Stimulated activated CD4-positive, alpha-beta T cell treated with anti-CD3 and anti-CD28 coated beads, Interleukin-12 subunit alpha, Interleukin-12 subunit beta, amount 100 ng/mL, for 48 hours (primary cell): Measurements from ENCODE around the gene PLD4.
"Not testable (repeated sequence)": the region's sequence is repeated elsewhere in the genome, so short reads cannot be mapped to it uniquely, and the experiment has no call there.

Experiments used
- DNase-seq, 3 donors: peaks; one replicate each; pipeline ENCODE4 v3.0.0-alpha.2; 2020; ENCODE audit warnings: low read depth in 2 of 3, low spot score in 1 of 3

Gene PLD4

GRCh38 chr14:104924421-104925213, at the start of gene PLD4:
Gene PLD4 (plus strand): TSS chr14:104924879. CDS start chr14:104927141, 2,262 bp downstream.
- DNase-seq: no peak

GRCh38 chr14:104875412-104875751, 49.3 kb upstream of the PLD4 start:
- no peak for DNase-seq

- DNase-seq: no peak
Measured at GRCh38 chr14:104875811-104876210, 48.9 kb upstream of the PLD4 start.

- DNase-seq: peak; percentile 8 to 42 (median 25)
Measured at GRCh38 chr14:104876251-104876699, 48.4 kb upstream of the PLD4 start.

- no peak for DNase-seq
Measured at GRCh38 chr14:104877066-104877805, 47.4 kb upstream of the PLD4 start.

GRCh38 chr14:104877806-104878550, 46.7 kb upstream of the PLD4 start:
- DNase-seq: no peak

- DNase-seq: no peak
Measured at GRCh38 chr14:104878582-104878981, 46.1 kb upstream of the PLD4 start.

- DNase-seq: no peak
Measured at GRCh38 chr14:104879201-104879982, 45.3 kb upstream of the PLD4 start.

GRCh38 chr14:104879983-104880565, 44.6 kb upstream of the PLD4 start:
- no peak for DNase-seq

GRCh38 chr14:104880584-104881210, 44.0 kb upstream of the PLD4 start:
- DNase-seq: no peak

GRCh38 chr14:104881369-104881979, 43.2 kb upstream of the PLD4 start:
- no peak for DNase-seq

- DNase-seq: peak in 1 of 3 donors; percentile 20
Measured at GRCh38 chr14:104882325-104882973, 42.2 kb upstream of the PLD4 start.

GRCh38 chr14:104882991-104883660, 41.6 kb upstream of the PLD4 start:
- no peak for DNase-seq

GRCh38 chr14:104883681-104884361, 40.9 kb upstream of the PLD4 start:
- no peak for DNase-seq

GRCh38 chr14:104884381-104884780, 40.3 kb upstream of the PLD4 start:
- DNase-seq: not testable (repeated sequence)

GRCh38 chr14:104885031-104885972, 39.4 kb upstream of the PLD4 start:
- DNase-seq: no peak
